Neural cell (in vitro differentiated cells): Measurements from ENCODE around the gene CDK6. TPM values are rescaled to one million over a fixed set of nuclear protein-coding genes. Genes with fewer than 3 reads are reported as not detected.

Experiments used
- H2AFZ ChIP-seq: fragments of 200-600, 300-800 bp; sonication (generic), shearing (Covaris generic); 2 replicates; pipeline ENCODE4 v1.6.0; 2014; ENCODE audit warnings: low read depth, mild to moderate bottlenecking, antibody characterized with exemption, low read length, moderate library complexity
- H3F3A ChIP-seq: fragments of 200-600 bp; shearing (Covaris generic); 2 replicates; pipeline ENCODE4 v1.6.1; 2016; ENCODE audit warnings: mild to moderate bottlenecking, moderate library complexity, mixed read lengths, antibody characterized with exemption, low read length; ENCODE audit not compliant: insufficient read depth, poor library complexity, severe bottlenecking
- H3K27ac ChIP-seq: fragments of 200-600, 300-800 bp; sonication (generic), shearing (Covaris generic); 2 replicates; pipeline ENCODE4 v1.5.1; 2014; ENCODE audit warnings: mild to moderate bottlenecking, low read length, moderate library complexity
- H3K27me3 ChIP-seq: fragments of 300-800, 200-600 bp; sonication (generic), shearing (Covaris generic); 2 replicates; pipeline ENCODE4 v1.6.0; 2014; ENCODE audit warnings: mild to moderate bottlenecking, low read depth, low read length, moderate library complexity; ENCODE audit not compliant: insufficient read depth
- H3K36me3 ChIP-seq: fragments of 300-800, 200-600 bp; sonication (generic), shearing (Covaris generic); 2 replicates; pipeline ENCODE4 v1.5.1; 2014; ENCODE audit warnings: mild to moderate bottlenecking, antibody characterized with exemption, low read length, moderate library complexity; ENCODE audit not compliant: insufficient read depth
- H3K4me2 ChIP-seq: fragments of 300-800, 200-600 bp; sonication (generic), shearing (Covaris generic); 2 replicates; pipeline ENCODE4 v1.6.0; 2014; ENCODE audit warnings: mild to moderate bottlenecking, low read length
- H3K4me3 ChIP-seq: fragments of 300-800, 200-600 bp; sonication (generic), shearing (Covaris generic); 2 replicates; pipeline ENCODE4 v1.5.1; 2014; ENCODE audit warnings: mild to moderate bottlenecking, low read length, moderate library complexity
- H3K79me2 ChIP-seq: fragments of 200-600 bp; shearing (Covaris generic); replicated peaks from 2 replicates; pipeline ENCODE4 v1.6.0; 2014; ENCODE audit warnings: mild to moderate bottlenecking, low read length, moderate library complexity; ENCODE audit not compliant: insufficient read depth
- H3K9ac ChIP-seq: fragments of 300-800, 200-600 bp; sonication (generic), shearing (Covaris generic); 2 replicates; pipeline ENCODE4 v1.6.1; 2016; ENCODE audit warnings: mild to moderate bottlenecking, low read length, mixed read lengths
- H3K9me2 ChIP-seq: fragments of 200-600 bp; shearing (Covaris generic); 2 replicates; pipeline ENCODE4 v1.6.1; 2016; ENCODE audit warnings: mild to moderate bottlenecking, low read length, mixed read lengths; ENCODE audit not compliant: insufficient read depth
- H3K9me3 ChIP-seq: fragments of 200-600, 300-800 bp; sonication (generic), shearing (Covaris generic); 2 replicates; pipeline ENCODE4 v1.6.1; 2016; ENCODE audit warnings: mild to moderate bottlenecking, mixed run types, low read length, moderate library complexity, mixed read lengths
- H4K20me1 ChIP-seq: fragments of 200-600 bp; shearing (Covaris generic); 2 replicates; pipeline ENCODE4 v1.6.1; 2016; ENCODE audit warnings: mild to moderate bottlenecking, mixed run types; ENCODE audit not compliant: insufficient read depth
- CTCF ChIP-seq: fragments of 450-650 bp; IDR thresholded peaks from 2 replicates; pipeline ENCODE4 v1.5.1; 2014; ENCODE audit warnings: antibody characterized with exemption, mild to moderate bottlenecking, moderate library complexity; ENCODE audit not compliant: poor library complexity, severe bottlenecking
- EP300 ChIP-seq: fragments of 450-650 bp; conservative IDR thresholded peaks from 2 replicates; pipeline ENCODE4 v1.6.1; 2014; ENCODE audit warnings: antibody characterized with exemption, mild to moderate bottlenecking, moderate library complexity; ENCODE audit not compliant: poor library complexity, severe bottlenecking
- EZH2 ChIP-seq: fragments of 200-600, 300-800 bp; shearing (Covaris generic), sonication (generic); IDR thresholded peaks from 2 replicates; pipeline ENCODE4 v1.6.1; 2014; ENCODE audit warnings: antibody characterized with exemption, low read length, borderline replicate concordance, mild to moderate bottlenecking; ENCODE audit not compliant: insufficient read depth, poor library complexity, severe bottlenecking
- MXI1 ChIP-seq: fragments of 450-650 bp; conservative IDR thresholded peaks from 2 replicates; pipeline ENCODE4 v1.6.1; 2014; ENCODE audit warnings: antibody characterized with exemption, mild to moderate bottlenecking; ENCODE audit not compliant: poor library complexity, severe bottlenecking
- POLR2AphosphoS5 ChIP-seq: IDR thresholded peaks from 2 replicates; pipeline ENCODE4 v1.6.1; 2012
- RAD21 ChIP-seq: fragments of 450-650 bp; conservative IDR thresholded peaks from 2 replicates; pipeline ENCODE4 v1.6.1; 2014; ENCODE audit warnings: antibody characterized with exemption, mild to moderate bottlenecking, moderate library complexity
- REST ChIP-seq: IDR thresholded peaks from 2 replicates; pipeline ENCODE4 v1.6.1; 2012; ENCODE audit warnings: borderline replicate concordance
- SMC3 ChIP-seq: fragments of 450-650 bp; conservative IDR thresholded peaks from 2 replicates; pipeline ENCODE4 v1.6.1; 2014; ENCODE audit warnings: antibody characterized with exemption, mild to moderate bottlenecking, moderate library complexity; ENCODE audit not compliant: poor library complexity
- TAF1 ChIP-seq: IDR thresholded peaks from 2 replicates; pipeline ENCODE4 v1.6.1; 2012; ENCODE audit warnings: low read depth
- polyA plus RNA-seq: library from polyadenylated mRNA; depleted of rRNA; stranded (reverse); fragments of >200 nt; gene quantifications from 2 replicates; pipeline ENCODE4 v1.2.3, GENCODE V29; 2014

Gene CDK6
- polyA plus RNA-seq, 1 donor from 2014 or later, result 4.1 TPM

- Histone ChIP-seq H3K4me2 (no peak overlapping the region), H3K79me2 (no peaks in the 10 kb centered on the region), H3K27me3 (no peaks in the 10 kb centered on the region), H3K4me3 (no peak overlapping the region), H3K9ac (no peak overlapping the region), H3F3A (no peaks in the 10 kb centered on the region), H3K27ac (no peak overlapping the region), H3K36me3 (no peaks in the 10 kb centered on the region), H3K9me2 (no peaks in the 10 kb centered on the region), H4K20me1 (no peaks in the 10 kb centered on the region), H2AFZ (no peak overlapping the region), H3K9me3 (no peaks in the 10 kb centered on the region)
- no peak for TF ChIP-seq TAF1
- no peak for TF ChIP-seq CTCF
- no peak for TF ChIP-seq RAD21
- no peak for TF ChIP-seq EP300
- no peak for TF ChIP-seq MXI1
- TF ChIP-seq EZH2, result no peak
- no peak for TF ChIP-seq SMC3
- no peak for TF ChIP-seq POLR2AphosphoS5
- TF ChIP-seq REST, result no peak
These were observed 151.0 kb downstream of the CDK6 start for GRCh38 chr7:92685136-92686042.

GRCh38 chr7:92684274-92684673 is 152.1 kb downstream of the CDK6 start:
- Histone ChIP-seq H3F3A (no peaks in the 10 kb centered on the region), H3K27me3 (no peaks in the 10 kb centered on the region), H3K9me3 (no peaks in the 10 kb centered on the region), H3K79me2 (no peaks in the 10 kb centered on the region), H3K36me3 (no peaks in the 10 kb centered on the region), H3K27ac (no peak overlapping the region), H3K9me2 (no peaks in the 10 kb centered on the region), H3K4me2 (no peak overlapping the region), H3K4me3 (no peak overlapping the region), H3K9ac (no peak overlapping the region), H4K20me1 (no peaks in the 10 kb centered on the region), H2AFZ (no peak overlapping the region)
- TF ChIP-seq TAF1 (no peak), EP300 (no peak), SMC3 (no peak), CTCF (no peak), MXI1 (no peak), EZH2 (no peak), RAD21 (no peak), POLR2AphosphoS5 (no peak), REST (no peak)
